T1000 (cell line): ENCODE results near the gene ZBTB16.

Experiments
- DNase-seq: peaks from one replicate; lab custom pipeline; 2025; ENCODE audit warnings: mixed read lengths; lab: John Stamatoyannopoulos, UW

ZBTB16 gene

DNA sequence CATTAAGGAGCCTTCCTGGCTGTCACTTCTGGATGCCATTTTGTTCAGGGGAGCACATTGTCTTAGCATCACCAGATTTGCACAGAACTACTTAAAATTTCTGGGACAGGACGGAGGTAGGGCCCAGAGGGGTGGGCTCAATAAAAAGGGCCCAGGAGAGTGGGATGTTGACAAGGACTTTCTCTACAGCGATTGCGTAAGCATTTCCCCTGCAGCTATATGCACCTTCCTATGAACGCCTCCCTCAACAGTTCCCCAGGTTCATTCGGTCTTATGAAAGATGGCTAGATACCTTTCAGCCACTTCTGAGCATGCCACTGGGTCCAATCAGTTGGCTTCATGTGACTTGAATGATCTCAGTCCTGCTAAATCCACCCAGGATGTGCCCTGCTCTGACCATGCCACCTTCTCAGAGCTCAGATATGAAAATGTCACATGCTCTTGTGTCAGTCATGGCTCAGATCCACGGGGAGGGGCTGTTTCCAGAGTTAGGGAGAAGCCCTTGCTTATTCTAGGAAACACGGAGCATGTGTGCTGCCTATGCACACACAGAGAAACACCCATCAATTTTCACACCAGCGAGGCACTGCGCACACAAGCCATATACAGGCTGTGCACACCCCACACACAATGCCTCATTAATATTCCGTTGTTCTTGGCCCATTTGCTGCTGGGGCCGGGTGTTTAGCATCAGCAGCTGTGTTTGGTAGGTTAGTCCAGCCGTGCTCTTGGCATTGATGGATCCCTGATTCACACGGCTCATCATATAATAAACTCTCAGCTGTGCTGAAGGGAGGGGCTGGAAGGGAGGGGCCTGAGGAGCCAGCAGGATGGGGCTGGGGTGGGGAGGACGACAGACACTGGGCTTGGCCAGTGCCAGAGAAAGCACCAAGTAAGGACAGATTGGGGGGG is 184.2 kb downstream of the ZBTB16 start:
- no peak for DNase-seq

DNA sequence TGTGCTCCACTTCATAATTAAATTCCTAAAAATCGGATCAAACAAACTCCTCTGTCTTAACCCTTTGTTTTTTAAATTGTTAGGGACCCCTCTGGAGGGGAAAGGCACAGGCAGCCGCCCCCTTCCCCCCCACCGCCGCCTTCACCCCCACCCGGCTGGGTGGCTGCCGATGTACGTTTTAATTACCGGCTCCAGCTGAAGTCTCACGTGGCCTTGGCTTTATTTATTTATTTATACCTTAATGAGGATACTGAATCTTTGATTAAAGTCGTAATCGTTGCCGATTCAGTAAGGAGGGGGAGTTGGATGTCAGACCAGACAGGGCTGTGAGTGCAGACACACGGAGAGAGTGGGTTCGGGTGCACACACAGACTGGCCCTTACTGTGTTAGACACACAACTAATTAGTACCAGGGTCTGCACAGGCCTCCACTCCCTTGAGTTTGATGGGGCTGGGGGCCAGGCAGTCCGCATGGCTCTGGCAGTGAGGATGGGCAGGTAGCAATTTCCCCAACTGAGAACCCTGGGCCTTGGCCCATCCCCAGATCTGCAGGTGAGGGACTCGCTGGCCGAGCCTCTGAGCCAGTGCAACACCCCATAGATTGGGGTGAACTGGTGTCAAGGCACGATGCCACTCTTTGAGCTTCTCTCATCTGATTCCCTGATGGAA is 185.3 kb downstream of the ZBTB16 start:
- DNase-seq: no peak

DNA sequence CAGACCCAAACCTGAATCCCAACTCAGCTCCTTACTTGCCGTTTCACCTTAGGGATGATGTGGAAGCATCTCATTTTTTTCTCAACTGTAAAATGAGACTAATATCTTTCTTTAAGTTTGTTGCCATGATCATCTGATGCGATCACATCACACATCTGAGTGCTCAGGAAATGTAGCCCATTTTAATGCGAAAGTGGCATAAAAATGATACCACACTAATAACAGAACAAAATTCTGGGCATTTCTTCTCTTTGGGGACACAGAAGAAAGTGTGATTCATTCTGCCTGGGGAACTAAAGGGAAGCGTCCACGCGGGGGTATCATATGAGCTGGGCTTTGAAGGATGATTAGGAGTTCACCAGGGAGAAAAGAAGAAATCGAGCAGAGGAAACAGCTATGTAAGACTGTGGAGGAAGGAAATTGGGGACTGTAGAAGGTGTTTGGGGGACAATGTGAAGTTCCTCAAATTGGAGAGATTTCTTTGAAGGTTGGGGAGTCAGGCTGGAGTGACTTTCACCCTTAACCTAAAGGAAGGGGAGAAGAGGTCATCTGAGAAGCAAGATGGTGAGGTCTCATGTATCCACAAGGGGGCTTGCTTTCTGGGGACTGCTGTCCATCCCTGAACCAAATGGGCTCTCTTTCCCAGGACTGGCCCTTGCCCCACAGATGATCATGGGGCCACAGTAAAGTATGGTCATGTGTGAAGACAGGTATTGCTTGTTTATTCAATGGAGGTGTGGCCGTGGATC is 187.0 kb downstream of the ZBTB16 start:
- no peak for DNase-seq

DNA sequence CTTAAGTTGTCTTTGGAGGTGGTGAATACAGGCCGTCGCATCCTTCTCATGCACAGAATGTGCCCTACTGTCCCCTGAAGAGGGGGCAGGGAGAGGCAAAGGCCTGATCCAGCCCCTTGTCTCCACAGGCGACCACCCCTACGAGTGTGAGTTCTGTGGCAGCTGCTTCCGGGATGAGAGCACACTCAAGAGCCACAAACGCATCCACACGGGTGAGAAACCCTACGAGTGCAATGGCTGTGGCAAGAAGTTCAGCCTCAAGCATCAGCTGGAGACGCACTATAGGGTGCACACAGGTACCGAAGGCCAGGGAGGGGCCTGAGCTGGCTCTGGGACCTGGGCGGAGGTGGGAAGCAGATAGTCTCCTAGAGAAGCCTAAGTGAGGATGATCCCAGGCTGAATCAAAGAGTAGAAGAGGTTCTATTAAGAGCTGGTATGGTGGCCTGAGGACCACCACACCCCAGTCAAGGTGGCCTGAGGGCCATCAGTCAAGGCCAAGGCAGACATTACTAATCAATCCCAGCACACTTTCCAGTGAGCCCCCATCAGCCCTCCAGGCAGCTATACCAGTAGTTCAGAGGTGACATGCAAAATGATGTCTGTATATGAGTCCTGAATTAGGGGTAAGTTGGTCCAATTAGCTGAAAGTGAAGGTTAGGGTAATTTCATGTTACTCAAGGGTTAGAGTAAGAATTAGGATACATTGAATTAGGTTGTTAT is 187.7 kb downstream of the ZBTB16 start:
- DNase-seq: no peak

DNA sequence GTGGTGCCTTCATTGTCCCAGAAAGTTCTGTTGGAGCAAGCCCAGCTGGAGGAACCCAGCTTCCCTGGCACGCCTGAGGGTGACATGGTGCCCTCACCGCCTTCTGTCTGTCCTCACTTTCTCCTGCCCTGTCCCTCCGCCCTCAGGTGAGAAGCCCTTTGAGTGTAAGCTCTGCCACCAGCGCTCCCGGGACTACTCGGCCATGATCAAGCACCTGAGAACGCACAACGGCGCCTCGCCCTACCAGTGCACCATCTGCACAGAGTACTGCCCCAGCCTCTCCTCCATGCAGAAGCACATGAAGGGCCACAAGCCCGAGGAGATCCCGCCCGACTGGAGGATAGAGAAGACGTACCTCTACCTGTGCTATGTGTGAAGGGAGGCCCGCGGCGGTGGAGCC is 190.7 kb downstream of the ZBTB16 start:
- DNase-seq: no peak

DNA sequence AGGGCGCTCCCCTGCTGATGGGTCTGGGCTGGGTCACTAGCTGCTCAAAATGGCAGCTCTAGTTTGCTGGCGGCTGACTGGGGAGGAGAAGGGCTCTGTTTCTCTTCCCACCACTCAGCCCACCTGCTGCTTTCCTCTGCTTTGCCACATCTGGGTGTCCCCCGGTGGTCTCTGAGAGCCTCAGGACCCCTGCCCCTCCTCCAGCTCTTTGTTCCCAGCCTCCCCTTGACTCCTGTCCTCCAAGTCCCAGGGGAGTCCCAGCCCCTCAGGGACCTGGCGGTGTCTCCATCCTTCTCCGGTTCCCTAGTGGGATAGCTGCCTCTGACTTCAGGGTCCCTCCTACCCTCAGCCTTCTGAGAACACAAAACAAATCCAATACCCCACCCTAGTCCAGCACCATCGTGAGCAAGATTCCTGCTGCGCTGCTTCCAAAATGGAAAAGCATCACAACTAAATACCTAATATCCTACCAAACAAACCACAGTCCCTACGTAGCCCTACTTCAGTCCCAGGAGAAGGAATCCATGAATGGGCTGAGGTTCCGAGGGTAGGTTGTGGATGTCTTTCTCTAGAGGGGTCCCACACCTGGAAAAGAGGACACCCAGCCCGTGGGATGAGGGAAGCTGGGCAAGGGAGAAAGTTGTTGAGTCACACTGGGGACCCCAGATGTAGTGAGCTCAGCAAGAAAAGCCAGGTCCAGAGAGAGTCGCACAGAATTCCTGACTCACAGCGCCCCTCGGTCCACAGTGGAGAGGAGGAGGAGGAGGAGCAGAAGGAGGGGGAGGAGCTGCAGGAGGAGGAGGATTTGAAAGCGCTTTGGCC is 191.7 kb downstream of the ZBTB16 start:
- no peak for DNase-seq

DNA sequence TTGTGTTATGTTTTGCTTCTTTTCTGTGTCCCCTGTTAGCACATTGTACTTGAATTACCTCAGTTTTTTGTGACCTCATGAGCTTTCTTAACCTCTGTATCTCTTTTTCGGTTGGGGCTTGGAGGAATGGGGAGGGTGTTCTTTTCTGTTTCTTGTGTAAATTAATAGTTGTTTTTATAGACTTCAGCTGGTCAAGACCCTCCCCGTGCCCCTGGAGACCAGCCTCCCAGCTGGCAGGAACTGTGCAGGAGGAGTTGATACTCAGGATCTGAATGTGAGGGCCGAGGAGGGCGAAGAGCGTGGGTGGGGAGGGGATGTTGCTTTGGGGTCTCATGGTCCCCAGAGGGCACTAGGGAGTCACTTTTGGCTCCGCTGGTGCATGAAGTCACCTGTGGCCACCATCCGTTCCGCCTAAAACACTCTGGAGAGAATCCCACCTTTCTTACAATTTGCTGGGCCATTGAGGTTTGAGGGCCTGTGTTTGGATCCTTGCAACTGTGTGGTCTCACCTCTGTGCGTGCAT is 192.4 kb downstream of the ZBTB16 start:
- DNase-seq: no peak

DNA sequence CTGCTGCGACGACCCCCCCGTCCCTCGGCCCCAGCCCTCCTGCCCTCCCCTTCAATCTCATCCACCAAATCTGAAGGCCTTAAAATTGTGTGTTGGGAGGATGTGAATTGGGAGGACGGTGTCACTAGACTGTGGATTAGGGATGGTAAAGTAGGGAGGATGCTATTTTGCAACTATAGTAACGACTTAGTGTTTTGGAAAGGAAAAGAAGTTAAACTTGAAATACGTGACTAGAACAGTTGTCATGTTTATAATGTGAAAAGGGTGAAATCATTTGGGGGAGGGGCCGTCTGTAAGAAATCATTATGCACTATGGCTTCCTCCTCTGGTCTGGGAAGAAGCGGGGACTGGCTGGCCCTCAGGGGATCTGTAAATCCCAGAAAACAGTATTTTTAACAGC is 193.3 kb downstream of the ZBTB16 start:
- no peak for DNase-seq

DNA sequence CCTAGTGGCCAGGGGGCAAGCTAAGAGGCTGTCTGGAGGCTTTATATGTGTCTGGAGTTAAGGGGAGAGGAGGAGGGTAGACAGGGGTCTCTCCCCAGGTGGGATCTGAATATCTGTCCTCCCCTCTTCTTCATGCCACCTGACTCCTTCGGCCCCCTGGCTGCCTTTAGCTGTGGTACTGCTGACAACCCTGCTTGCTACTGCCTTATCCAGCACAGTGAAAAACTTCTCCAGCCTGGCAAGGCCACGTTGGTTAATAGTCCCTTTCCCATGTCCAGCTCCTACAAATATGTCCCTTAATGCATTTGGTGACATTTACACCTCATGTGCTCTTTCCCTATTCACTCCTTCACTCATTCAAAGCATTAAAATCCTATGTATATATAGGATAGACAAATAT is 194.3 kb downstream of the ZBTB16 start:
- DNase-seq: no peak

DNA sequence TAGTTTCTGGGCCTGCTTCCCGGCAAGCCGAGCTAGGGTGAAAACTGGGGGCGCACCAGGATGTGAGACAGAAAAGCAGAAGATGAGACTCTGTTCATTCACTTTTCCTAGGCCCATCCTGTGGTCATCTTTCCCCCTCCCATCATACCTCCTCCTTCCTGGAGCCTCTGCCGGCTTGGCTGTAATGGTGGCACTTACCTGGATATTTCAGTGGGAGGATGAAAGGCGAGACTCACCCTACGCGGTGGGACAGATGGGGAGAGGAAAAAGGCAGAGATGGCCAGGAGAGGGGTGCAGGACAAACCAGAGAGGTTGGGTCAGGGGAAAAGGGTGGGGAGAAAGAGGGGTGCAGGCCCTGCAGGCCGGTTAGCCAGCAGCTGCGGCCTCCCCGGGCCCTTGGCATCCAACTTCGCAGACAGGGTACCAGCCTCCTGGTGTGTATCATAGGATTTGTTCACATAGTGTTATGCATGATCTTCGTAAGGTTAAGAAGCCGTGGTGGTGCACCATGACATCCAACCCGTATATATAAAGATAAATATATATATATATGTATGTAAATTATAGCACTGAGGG is 195.1 kb downstream of the ZBTB16 start:
- no peak for DNase-seq

DNA sequence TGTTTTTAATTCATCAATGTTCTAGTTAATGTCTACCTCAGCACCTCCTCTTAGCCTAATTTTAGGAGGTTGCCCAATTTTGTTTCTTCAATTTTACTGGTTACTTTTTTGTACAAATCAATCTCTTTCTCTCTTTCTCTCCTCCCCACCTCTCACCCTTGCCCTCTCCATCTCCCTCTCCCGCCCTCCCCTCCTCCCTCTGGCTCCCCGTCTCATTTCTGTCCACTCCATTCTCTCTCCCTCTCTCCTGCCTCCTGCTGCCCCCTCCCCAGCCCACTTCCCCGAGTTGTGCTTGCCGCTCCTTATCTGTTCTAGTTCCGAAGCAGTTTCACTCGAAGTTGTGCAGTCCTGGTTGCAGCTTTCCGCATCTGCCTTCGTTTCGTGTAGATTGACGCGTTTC is 195.8 kb downstream of the ZBTB16 start:
- DNase-seq: no peak

DNA sequence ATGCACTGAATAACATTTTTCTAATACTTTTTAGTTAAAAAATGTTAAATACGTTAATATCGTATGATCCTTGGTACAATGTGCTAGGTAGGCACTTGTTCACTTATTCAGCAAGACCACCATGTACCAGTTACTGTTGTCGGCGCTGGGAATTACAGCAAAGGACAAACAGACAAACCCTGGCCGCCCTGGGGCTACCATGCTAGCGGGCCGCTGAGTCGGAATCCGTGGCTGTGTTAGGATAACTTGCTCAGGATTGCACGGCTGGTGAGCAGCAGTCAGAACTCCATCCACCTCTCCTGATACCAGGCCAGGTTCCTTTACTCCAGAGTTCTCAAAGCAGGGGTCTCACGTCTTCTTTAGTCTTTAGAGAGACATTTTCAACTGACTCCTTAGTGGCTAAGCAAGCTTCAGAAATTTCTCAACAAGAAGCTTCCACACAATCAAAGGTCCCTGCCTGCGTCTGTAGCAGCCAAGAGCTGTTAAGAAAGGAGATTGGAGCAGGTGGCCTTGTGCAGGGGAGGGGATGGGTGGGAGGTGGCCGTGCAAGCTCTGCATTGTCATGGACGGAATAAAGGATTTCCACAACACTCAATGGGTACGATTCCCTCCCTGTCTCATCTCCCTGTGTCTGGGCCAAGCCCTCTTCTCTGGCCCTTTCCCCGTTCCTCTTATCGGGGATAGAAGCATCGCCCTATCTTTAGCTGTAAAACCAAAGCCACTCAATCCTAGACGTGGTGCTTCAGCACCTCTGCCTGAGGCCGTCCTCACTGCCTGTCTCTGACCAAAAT is 196.9 kb downstream of the ZBTB16 start:
- DNase-seq: no peak

DNA sequence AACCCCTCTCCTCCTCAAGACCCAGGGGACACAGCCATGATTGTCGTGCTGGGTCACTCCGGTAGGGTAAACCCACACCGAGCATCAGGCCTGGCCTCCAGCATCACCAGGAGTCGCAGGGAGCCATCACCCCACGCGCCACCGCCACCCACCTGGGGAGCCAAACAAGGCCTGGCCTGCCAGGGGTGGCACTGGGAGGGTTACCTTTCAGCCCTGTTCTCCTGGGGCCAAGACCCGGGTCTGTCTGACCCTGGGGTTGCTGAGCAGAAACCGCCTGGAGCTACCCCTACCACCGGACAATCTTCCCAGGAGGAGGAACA is 197.4 kb downstream of the ZBTB16 start:
- DNase-seq: no peak

DNA sequence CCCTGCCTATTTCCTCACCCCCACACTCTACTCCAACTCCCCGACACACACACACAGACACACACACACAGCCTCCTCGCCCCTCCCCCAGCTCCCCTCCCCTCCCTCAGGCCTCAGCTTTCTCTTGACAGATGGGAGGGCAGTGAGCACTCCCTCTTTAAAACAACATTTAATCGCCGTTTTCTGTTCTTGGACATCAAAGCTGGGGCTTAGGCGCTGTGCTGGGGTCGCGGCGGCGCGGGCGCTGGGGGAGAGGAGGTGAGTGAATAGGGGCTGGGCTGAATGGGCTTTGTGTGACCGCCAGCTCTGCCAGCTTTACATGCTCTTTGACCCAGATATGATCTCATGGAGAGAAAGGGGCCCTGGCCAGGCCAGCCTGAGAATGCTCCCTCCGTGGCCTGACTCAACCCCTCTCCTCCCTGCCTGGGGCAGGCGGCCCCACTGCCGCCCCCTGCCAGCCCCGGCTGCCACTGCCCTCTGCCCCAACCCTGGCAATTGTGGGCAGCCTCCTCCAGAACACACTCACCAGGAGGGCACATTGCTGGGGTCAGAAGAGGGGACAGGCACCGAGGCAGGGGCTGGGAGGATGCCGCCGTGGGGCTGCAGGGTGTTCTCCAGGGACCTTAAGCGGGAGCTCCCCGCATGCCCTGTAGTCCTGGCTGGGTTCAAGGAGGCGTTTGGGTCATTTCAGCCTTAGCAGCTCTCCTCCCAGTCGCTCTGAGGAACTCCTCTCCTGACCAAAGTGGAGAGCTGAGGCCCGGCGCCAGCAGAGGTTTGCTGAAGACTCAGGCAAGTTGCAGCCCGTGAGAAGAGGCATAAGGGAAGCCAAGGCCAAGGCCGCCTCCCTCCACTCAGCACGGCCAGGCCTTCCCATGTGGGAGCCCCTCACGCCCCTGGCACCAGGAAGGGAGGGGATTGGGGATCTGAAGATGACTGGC is 198.4 kb downstream of the ZBTB16 start:
- DNase-seq: no peak

DNA sequence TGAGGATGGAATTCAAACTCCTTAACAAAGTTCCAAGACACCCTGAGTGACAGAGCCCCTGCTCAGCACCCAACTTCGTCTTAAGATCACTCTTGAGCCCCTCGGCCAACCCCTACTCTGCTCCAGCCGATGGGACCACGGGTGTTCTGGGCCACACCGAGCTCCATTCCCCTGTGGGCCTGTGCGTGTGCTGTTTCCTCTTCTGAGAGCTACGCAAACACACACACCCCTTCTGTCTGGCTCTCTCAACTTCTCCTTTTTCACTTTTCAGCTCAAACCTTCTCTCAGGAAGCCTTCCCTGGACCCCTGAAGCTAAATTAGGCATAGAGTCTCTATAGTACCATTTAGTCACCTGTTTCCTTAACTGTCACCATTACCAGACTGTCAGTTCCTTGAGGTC is 199.2 kb downstream of the ZBTB16 start:
- no peak for DNase-seq

DNA sequence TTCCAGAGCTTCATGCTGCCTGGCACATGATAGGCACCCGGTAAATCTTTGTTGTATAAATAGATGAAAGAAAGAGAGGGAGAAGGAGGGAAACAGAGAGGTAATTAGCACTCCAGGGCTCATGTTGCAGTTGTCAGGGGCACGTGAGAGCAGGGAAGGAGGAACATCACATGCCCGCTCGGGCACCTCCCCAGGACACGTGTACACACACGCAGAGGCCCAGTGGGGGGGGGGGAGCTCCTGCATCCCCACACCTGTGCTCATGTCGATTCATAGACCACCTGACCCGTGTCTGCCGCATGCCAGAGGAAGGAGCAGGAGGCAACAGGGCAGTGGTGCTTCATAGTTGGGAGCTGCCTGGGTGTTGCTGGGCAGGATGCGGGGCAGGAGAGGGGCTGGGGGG is 199.6 kb downstream of the ZBTB16 start:
- DNase-seq: no peak

DNA sequence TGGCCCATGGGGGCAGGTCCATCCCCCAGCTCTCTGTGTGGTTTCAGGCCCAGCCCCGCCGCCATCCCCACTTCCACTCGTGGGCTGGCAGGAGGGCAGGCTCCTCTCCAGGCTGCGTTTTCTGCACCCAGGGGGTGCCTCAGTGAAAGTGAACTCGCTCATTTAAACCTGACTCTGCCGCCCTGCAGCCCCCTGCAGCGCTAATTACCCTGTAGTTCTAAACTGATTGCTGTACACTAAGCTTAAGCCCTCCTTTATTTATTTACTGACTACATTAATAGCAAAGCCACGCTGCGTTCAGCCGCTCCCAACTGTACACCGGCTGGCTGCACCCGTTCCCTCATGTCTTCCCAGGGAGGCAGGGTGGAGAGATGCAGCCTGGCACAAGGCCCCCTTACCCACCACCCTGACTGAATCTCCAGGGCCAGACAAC is 200.1 kb downstream of the ZBTB16 start:
- DNase-seq: no peak

DNA sequence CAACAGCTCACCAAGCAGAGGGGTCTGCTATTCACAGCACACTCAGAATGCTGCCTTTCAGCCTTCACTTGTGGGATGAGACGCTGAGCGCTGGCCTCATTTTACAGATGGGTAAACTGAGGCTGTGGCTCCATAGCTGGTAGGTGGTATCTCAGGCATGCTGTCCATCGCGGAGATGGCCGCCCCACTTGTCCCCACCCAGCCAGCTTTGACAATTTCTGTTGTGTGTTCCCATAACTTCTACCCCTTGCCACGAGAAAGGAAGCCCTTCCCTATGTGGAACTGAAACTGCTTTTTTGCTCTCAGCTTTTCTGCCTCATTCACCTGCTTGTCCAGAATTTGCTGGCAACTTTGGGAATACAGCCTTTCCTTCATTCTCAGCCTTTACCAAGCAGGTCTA is 200.6 kb downstream of the ZBTB16 start:
- DNase-seq: no peak

DNA sequence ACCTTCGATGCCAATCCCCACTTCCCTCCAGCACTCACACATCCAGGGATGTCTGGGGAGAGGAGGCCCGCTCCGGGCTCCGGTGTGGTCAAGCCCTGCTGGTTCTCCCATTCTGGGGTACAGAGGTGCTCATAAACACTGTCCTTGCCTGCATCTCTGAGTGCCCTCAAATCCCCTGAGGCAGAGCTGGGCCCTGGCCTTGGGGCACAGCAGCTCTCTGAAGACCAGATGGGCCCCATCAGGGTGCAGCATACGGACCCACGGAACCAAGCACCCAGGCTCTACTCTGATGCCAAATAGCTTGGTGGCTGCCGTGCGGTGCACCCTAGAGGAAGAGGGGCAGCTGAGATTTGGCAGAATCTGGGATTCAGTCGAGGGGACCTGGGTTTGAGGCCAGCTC is 201.0 kb downstream of the ZBTB16 start:
- no peak for DNase-seq
